ENCODE data around the gene PPFIBP2. TPM values are rescaled to one million over a fixed set of nuclear protein-coding genes. Genes with fewer than 3 reads are reported as not detected.

The PPFIBP2 gene
- total RNA-seq, 1 donor from 2014 or later: 10.1 TPM

- Mint-ChIP-seq H3K27ac (ENCODE audit: unreplicated experiment) (no peak overlapping the region), H3K27me3 (ENCODE audit: low read depth) (no peaks in the 10 kb centered on the region), H3K36me3 (ENCODE audit: low read depth) (peaks cover 4% of the 10 kb centered on the region), H3K4me3 (no peak overlapping the region), H3K9me3 (peaks cover 5% of the 10 kb centered on the region), H3K4me1 (peaks cover 27% of the 10 kb centered on the region)
- no peak for TF ChIP-seq CTCF (conservative IDR thresholded peaks at IDR 0.05)
- no peak for DNase-seq (ENCODE audit: low read depth, low spot score)
These were observed 89.4 kb downstream of the PPFIBP2 start for GRCh38 chr11:7603031-7603781.

- Mint-ChIP-seq H3K4me3 (no peak overlapping the region), H3K4me1 (peaks cover 21% of the 10 kb centered on the region), H3K36me3 (ENCODE audit: low read depth) (peaks cover 4% of the 10 kb centered on the region), H3K9me3 (peaks cover 5% of the 10 kb centered on the region), H3K27me3 (ENCODE audit: low read depth) (no peaks in the 10 kb centered on the region), H3K27ac (ENCODE audit: unreplicated experiment) (no peak overlapping the region)
- TF ChIP-seq CTCF (conservative IDR thresholded peaks at IDR 0.05): no peak
- no peak for DNase-seq (ENCODE audit: low read depth, low spot score)
These were observed 90.6 kb downstream of the PPFIBP2 start for GRCh38 chr11:7604331-7604955.

DNA sequence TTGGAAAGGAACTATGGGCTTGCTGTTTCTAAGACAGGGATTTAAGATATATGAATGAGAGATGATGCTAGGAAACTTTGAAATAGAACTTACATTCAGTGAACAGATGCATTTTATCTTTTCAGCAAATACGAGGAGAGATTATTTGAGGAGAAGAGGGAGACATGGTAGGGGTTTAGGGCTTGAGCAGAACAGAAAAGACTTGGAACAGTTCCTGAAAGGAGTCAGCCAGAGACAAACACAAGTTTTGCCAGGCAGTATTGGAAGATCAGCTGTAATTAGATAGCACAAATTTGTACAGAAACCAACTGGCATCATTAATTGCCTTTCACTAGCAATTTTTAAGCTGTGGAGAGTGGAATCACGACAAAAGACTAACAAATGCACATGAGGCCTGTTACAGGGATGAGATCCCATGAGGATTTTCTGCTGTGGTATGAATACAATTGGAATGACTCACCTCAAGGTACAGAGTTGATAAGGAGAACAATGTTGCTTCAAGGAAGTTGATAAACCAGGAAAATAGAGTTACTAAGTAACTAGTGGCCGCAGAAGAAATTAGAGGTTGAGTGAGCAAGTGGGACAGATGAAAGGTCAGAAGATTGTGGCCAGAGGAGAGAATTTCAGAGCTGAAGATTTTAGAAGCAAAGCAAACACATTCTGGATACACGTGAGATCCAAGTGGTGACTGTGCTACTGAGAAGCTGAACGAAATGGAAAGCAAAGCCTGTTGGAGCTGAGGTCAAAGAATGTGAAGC lies 91.6 kb downstream of the PPFIBP2 start:
- no peaks in the 10 kb centered on the region for H3K36me3 Mint-ChIP-seq (ENCODE audit: low read depth)
- TF ChIP-seq CTCF (conservative IDR thresholded peaks at IDR 0.05): no peak

GRCh38 chr11:7606496-7606895 lies 92.7 kb downstream of the PPFIBP2 start:
- Mint-ChIP-seq H3K4me1 (peaks cover 5% of the 10 kb centered on the region), H3K4me3 (no peak overlapping the region), H3K27me3 (ENCODE audit: low read depth) (no peaks in the 10 kb centered on the region), H3K36me3 (ENCODE audit: low read depth) (no peaks in the 10 kb centered on the region), H3K27ac (ENCODE audit: unreplicated experiment) (no peak overlapping the region), H3K9me3 (no peaks in the 10 kb centered on the region)
- TF ChIP-seq CTCF (conservative IDR thresholded peaks at IDR 0.05): no peak
- no peak for DNase-seq (ENCODE audit: low read depth, low spot score)

More for the DNA sequence above, 91.6 kb downstream of the PPFIBP2 start:
- DNase-seq (ENCODE audit: low read depth, low spot score): no peak
- Mint-ChIP-seq H3K4me3 (no peak overlapping the region), H3K9me3 (no peaks in the 10 kb centered on the region), H3K4me1 (peaks cover 15% of the 10 kb centered on the region), H3K27me3 (ENCODE audit: low read depth) (no peaks in the 10 kb centered on the region), H3K27ac (ENCODE audit: unreplicated experiment) (no peak overlapping the region)

DNA sequence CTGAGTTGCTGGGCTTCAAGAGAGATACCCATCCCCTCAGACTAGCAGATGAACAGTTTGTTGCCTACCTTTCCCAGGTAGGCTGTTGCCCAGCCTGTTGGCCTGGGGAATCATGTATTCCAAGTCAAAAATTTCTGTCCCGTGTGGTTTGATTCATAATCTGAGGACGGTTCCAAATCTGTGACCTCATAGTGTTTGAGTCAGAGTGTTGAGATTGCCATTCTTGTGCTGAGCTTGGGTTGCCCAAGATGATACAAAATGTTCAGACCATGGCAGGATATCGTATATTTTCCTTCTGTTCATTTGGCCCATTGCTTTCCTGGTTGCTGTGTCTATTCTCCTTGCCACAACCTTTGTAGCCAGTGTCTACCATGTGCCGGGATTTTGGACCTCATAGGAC lies 95.2 kb downstream of the PPFIBP2 start:
- no peak overlapping the region for H3K27ac Mint-ChIP-seq (ENCODE audit: unreplicated experiment)
- H3K4me3 Mint-ChIP-seq: no peak overlapping the region
- peaks cover 8% of the 10 kb centered on the region for H3K4me1 Mint-ChIP-seq
- no peak for TF ChIP-seq CTCF (conservative IDR thresholded peaks at IDR 0.05)
- H3K27me3 Mint-ChIP-seq (ENCODE audit: low read depth): no peaks in the 10 kb centered on the region
- no peak for DNase-seq (ENCODE audit: low read depth, low spot score)
- H3K9me3 Mint-ChIP-seq: no peaks in the 10 kb centered on the region
- H3K36me3 Mint-ChIP-seq (ENCODE audit: low read depth): no peaks in the 10 kb centered on the region
